Gastrocnemius medialis (tissue), 4 donors: Measurements from ENCODE around the gene CRYGD. TPM values are rescaled to one million over a fixed set of nuclear protein-coding genes. Genes with fewer than 3 reads are reported as not detected.

Experiments used
- ATAC-seq, 2 donors: fragments of 150-250 bp; one replicate each; pipeline ENCODE4 v1.9.1; 2016
- DNase-seq, 2 donors: peaks; one replicate each; pipeline ENCODE4 v3.0.0-alpha.2; 2019
- H3K27ac ChIP-seq, 4 donors: fragments of 200-600 bp; sonication (generic); 1 replicate in 1 of 4; 2 replicates in 3 of 4; pipeline ENCODE4 v1.5.1; 2016 to 2018; ENCODE audit warnings: mild to moderate bottlenecking in 2 of 4, moderate library complexity in 1 of 4
- H3K27me3 ChIP-seq, 3 donors: fragments of 200-600 bp; sonication (generic) in 2 of 3; 1 replicate in 1 of 3; 2 replicates in 2 of 3; pipeline versions ENCODE4 v1.5.1 to v1.6.0; 2016 to 2019; ENCODE audit warnings: mild to moderate bottlenecking in 1 of 3, moderate library complexity in 1 of 3
- H3K36me3 ChIP-seq, 2 donors: fragments of 200-600 bp; sonication (generic) in 1 of 2; one replicate each; pipeline ENCODE4 v1.5.1; 2017 to 2018
- H3K4me1 ChIP-seq, 2 donors: fragments of 200-600 bp; sonication (generic) in 1 of 2; one replicate each; pipeline ENCODE4 v1.5.1; 2016 to 2017; ENCODE audit warnings: mild to moderate bottlenecking in 2 of 2
- H3K4me3 ChIP-seq, 4 donors: fragments of 200-600 bp; sonication (generic) in 3 of 4; 1 replicate in 1 of 4; 2 replicates in 3 of 4; pipeline ENCODE4 v1.5.1; 2016 to 2019; ENCODE audit warnings: mild to moderate bottlenecking in 2 of 4
- H3K9me3 ChIP-seq, 3 donors: fragments of 200-600 bp; sonication (generic) in 2 of 3; 1 replicate in 1 of 3; 2 replicates in 2 of 3; pipeline ENCODE4 v1.5.1; 2016 to 2019
- CTCF ChIP-seq, 5 experiments: fragments of 450-650 bp in 3 of 5; fragments of 200-600 bp in 2 of 5; sonication (generic) in 2 of 5; IDR thresholded peaks in 4 of 5; conservative IDR thresholded peaks in 1 of 5; 1 replicate in 4 of 5; 2 replicates in 1 of 5; pipeline ENCODE4 v1.5.1; 2016 to 2019; ENCODE audit warnings: antibody characterized with exemption in 5 of 5, mild to moderate bottlenecking in 3 of 5, moderate library complexity in 3 of 5
- POLR2A ChIP-seq, 2 donors: fragments of 450-650 bp; IDR thresholded peaks; one replicate each; pipeline ENCODE4 v1.6.1; 2017; ENCODE audit warnings: antibody characterized with exemption in 2 of 2, mild to moderate bottlenecking in 2 of 2, moderate library complexity in 2 of 2
- in situ Hi-C, 4 donors: fragments of 200-750 bp; cut with MboI; loops; one replicate each; pipeline versions ENCODE4 v1.15.0 to v1.8.0; 2017; ENCODE audit warnings: low sequenced_read_pairs in 4 of 4
- intact Hi-C: fragments of 100-400 bp; cut with DNase I; formaldehyde crosslinking; loops from one replicate; pipeline ENCODE4 v1.15.1; 2023; ENCODE audit warnings: low total_unique reads
- total RNA-seq, 4 donors: library from RNA; depleted of rRNA; stranded (reverse); fragments of >200 nt; gene quantifications; one replicate each; pipeline versions ENCODE4 v1.1.0 to v1.2.3, GENCODE V29; 2016

Gene CRYGD
- total RNA-seq, 4 donors from 2014 or later, result not detected

- no peak for DNase-seq
- in situ Hi-C loops, result no loop called here
- intact Hi-C loops, result no loop called here
- no peaks in the 10 kb centered on the region for H3K36me3 ChIP-seq
- no peaks in the 10 kb centered on the region for H3K9me3 ChIP-seq
- no peaks in the 10 kb centered on the region for H3K27me3 ChIP-seq
- TF ChIP-seq CTCF (IDR thresholded peaks at IDR 0.05 in 4 of 5, conservative IDR thresholded peaks at IDR 0.05 in 1 of 5) (no peak), POLR2A (IDR thresholded peaks at IDR 0.05) (no peak)
- no peak overlapping the region for H3K27ac ChIP-seq
- no peaks in the 10 kb centered on the region for H3K4me1 ChIP-seq
- ATAC-seq, result no peak
- H3K4me3 ChIP-seq, result no peak overlapping the region
Observed at GRCh38 chr2:208097801-208098200, 26.5 kb downstream of the CRYGD start.

GRCh38 chr2:208097313-208097712 lies 27.0 kb downstream of the CRYGD start:
- TF ChIP-seq POLR2A (IDR thresholded peaks at IDR 0.05) (no peak), CTCF (IDR thresholded peaks at IDR 0.05 in 4 of 5, conservative IDR thresholded peaks at IDR 0.05 in 1 of 5) (no peak)
- no peaks in the 10 kb centered on the region for H3K36me3 ChIP-seq
- no peaks in the 10 kb centered on the region for H3K27me3 ChIP-seq
- H3K4me1 ChIP-seq, result no peaks in the 10 kb centered on the region
- no peak for DNase-seq
- intact Hi-C loops (no loop called here), in situ Hi-C loops (no loop called here)
- H3K4me3 ChIP-seq, result no peak overlapping the region
- no peaks in the 10 kb centered on the region for H3K9me3 ChIP-seq
- H3K27ac ChIP-seq, result no peak overlapping the region
- no peak for ATAC-seq

- H3K27me3 ChIP-seq, result no peaks in the 10 kb centered on the region
- intact Hi-C loops (no loop called here), in situ Hi-C loops (no loop called here)
Observed at GRCh38 chr2:208096080-208096479, 28.2 kb downstream of the CRYGD start.

GRCh38 chr2:208093128-208093527 lies 31.2 kb downstream of the CRYGD start:
- no peak for TF ChIP-seq CTCF (IDR thresholded peaks at IDR 0.05 in 4 of 5, conservative IDR thresholded peaks at IDR 0.05 in 1 of 5)
- no peak for TF ChIP-seq POLR2A (IDR thresholded peaks at IDR 0.05)
- no peak for ATAC-seq
- Histone ChIP-seq H3K27me3 (no peaks in the 10 kb centered on the region), H3K9me3 (no peaks in the 10 kb centered on the region), H3K36me3 (no peaks in the 10 kb centered on the region), H3K4me1 (no peaks in the 10 kb centered on the region), H3K27ac (no peak overlapping the region), H3K4me3 (no peak overlapping the region)
- no peak for DNase-seq
- in situ Hi-C loops, result no loop called here
- intact Hi-C loops, result no loop called here

More at GRCh38 chr2:208096080-208096479, 28.2 kb downstream of the CRYGD start:
- ATAC-seq (no peak), DNase-seq (no peak)
- Histone ChIP-seq H3K4me1 (no peaks in the 10 kb centered on the region), H3K36me3 (no peaks in the 10 kb centered on the region), H3K9me3 (no peaks in the 10 kb centered on the region), H3K4me3 (no peak overlapping the region), H3K27ac (no peak overlapping the region)
- TF ChIP-seq CTCF (IDR thresholded peaks at IDR 0.05 in 4 of 5, conservative IDR thresholded peaks at IDR 0.05 in 1 of 5), result no peak
- no peak for TF ChIP-seq POLR2A (IDR thresholded peaks at IDR 0.05)

GRCh38 chr2:208092093-208092832 lies 32.1 kb downstream of the CRYGD start:
- Histone ChIP-seq H3K9me3 (no peaks in the 10 kb centered on the region), H3K27me3 (no peaks in the 10 kb centered on the region), H3K4me1 (no peaks in the 10 kb centered on the region), H3K4me3 (no peak overlapping the region), H3K27ac (no peak overlapping the region), H3K36me3 (no peaks in the 10 kb centered on the region)
- no peak for TF ChIP-seq CTCF (IDR thresholded peaks at IDR 0.05 in 4 of 5, conservative IDR thresholded peaks at IDR 0.05 in 1 of 5)
- TF ChIP-seq POLR2A (IDR thresholded peaks at IDR 0.05), result no peak
- in situ Hi-C loops (no loop called here), intact Hi-C loops (no loop called here)
- DNase-seq (no peak), ATAC-seq (no peak)
